Effector CD4-positive, alpha-beta T cell (primary cell): ENCODE results near the gene OTOP3.
A peak's percentile ranks its signal among the peaks of the same experiment; 100 is the strongest.

ENCODE experiments used
- DNase-seq: peaks from one replicate; pipeline ENCODE4 v3.0.0-alpha.2; 2020

Gene OTOP3

GRCh38 chr17:74943808-74944522, 8.3 kb downstream of the OTOP3 start:
- no peak for DNase-seq

GRCh38 chr17:74945543-74945942, 9.8 kb downstream of the OTOP3 start:
- DNase-seq = no peak

GRCh38 chr17:74946641-74947040, 10.9 kb downstream of the OTOP3 start:
- DNase-seq = no peak

- DNase-seq = no peak
Measured at GRCh38 chr17:74947041-74947754, 11.5 kb downstream of the OTOP3 start.

GRCh38 chr17:74949455-74950115, 13.9 kb downstream of the OTOP3 start:
- DNase-seq = no peak

GRCh38 chr17:74950207-74950606, 14.5 kb downstream of the OTOP3 start:
- no peak for DNase-seq

- DNase-seq = no peak
Measured at GRCh38 chr17:74951065-74951464, 15.4 kb downstream of the OTOP3 start.

GRCh38 chr17:74951680-74952421, 16.2 kb downstream of the OTOP3 start:
- no peak for DNase-seq

- DNase-seq = no peak
Measured at GRCh38 chr17:74952431-74953133, 16.9 kb downstream of the OTOP3 start.

GRCh38 chr17:74953134-74953687, 17.5 kb downstream of the OTOP3 start:
- DNase-seq = no peak

- no peak for DNase-seq
Measured at GRCh38 chr17:74954115-74954514, 18.4 kb downstream of the OTOP3 start.

- DNase-seq = no peak
Measured at GRCh38 chr17:74954665-74955421, 19.1 kb downstream of the OTOP3 start.

- no peak for DNase-seq
Measured at GRCh38 chr17:74956093-74956492, 20.4 kb downstream of the OTOP3 start.

GRCh38 chr17:74957935-74958740, 22.4 kb downstream of the OTOP3 start:
- peak; percentile 73 for DNase-seq

GRCh38 chr17:74959826-74960515, 24.3 kb downstream of the OTOP3 start:
- DNase-seq = no peak

GRCh38 chr17:74960570-74961342, 25.1 kb downstream of the OTOP3 start:
- DNase-seq = peak; percentile 20

GRCh38 chr17:74961657-74962350, 26.1 kb downstream of the OTOP3 start:
- peak; percentile 84 for DNase-seq

GRCh38 chr17:74962622-74963394, 27.1 kb downstream of the OTOP3 start:
- no peak for DNase-seq
